ENCODE data around the gene ABR.
A peak's percentile ranks its signal among the peaks of the same experiment; 100 is the strongest.

ABR gene

DNA sequence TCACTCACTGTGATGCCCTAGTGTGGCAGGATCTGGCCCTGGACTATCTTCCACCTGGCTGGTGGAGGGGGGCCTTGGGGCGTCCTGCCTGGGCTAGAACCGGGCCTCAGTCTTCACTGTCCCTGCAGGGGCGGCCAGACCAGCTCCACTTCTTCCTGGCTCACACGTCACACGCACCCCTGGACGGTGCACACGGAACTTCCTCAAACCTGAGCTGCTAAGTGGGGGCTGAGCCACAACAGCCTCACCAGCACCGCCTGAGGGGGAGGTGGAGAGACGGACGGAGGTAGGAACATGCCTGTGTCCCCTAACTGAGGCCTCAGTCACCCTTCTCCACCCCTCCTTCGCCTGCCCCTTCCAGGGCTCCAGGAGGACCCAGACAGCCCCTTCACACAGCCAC is 146.3 kb downstream of the ABR start:
- in situ Hi-C loops (cut with MboI; ENCODE audit: low pct_unique_long_range_greater_than_20kb, low sequenced_read_pairs, unreplicated experiment) = no loop called here
- DNase-seq (ENCODE audit: low spot score) = no peak
- TF ChIP-seq, protein P1, sequence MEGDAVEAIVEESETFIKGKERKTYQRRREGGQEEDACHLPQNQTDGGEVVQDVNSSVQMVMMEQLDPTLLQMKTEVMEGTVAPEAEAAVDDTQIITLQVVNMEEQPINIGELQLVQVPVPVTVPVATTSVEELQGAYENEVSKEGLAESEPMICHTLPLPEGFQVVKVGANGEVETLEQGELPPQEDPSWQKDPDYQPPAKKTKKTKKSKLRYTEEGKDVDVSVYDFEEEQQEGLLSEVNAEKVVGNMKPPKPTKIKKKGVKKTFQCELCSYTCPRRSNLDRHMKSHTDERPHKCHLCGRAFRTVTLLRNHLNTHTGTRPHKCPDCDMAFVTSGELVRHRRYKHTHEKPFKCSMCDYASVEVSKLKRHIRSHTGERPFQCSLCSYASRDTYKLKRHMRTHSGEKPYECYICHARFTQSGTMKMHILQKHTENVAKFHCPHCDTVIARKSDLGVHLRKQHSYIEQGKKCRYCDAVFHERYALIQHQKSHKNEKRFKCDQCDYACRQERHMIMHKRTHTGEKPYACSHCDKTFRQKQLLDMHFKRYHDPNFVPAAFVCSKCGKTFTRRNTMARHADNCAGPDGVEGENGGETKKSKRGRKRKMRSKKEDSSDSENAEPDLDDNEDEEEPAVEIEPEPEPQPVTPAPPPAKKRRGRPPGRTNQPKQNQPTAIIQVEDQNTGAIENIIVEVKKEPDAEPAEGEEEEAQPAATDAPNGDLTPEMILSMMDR (IDR thresholded peaks at IDR 0.05; ENCODE audit: extremely low read depth, insufficient read depth, missing control alignments) = peak; percentile 7

GRCh38 chr17:1032391-1032790 is 147.4 kb downstream of the ABR start:
- in situ Hi-C loops (cut with MboI; ENCODE audit: low pct_unique_long_range_greater_than_20kb, low sequenced_read_pairs, unreplicated experiment) = no loop called here
- TF ChIP-seq, protein P1 (IDR thresholded peaks at IDR 0.05; ENCODE audit: extremely low read depth, insufficient read depth, missing control alignments) = no peak
- no peak for DNase-seq (ENCODE audit: low spot score)

- in situ Hi-C loops (cut with MboI; ENCODE audit: low pct_unique_long_range_greater_than_20kb, low sequenced_read_pairs, unreplicated experiment) = no loop called here
- DNase-seq (ENCODE audit: low spot score) = no peak
Observed at GRCh38 chr17:1031711-1032110, 148.1 kb downstream of the ABR start.

DNA sequence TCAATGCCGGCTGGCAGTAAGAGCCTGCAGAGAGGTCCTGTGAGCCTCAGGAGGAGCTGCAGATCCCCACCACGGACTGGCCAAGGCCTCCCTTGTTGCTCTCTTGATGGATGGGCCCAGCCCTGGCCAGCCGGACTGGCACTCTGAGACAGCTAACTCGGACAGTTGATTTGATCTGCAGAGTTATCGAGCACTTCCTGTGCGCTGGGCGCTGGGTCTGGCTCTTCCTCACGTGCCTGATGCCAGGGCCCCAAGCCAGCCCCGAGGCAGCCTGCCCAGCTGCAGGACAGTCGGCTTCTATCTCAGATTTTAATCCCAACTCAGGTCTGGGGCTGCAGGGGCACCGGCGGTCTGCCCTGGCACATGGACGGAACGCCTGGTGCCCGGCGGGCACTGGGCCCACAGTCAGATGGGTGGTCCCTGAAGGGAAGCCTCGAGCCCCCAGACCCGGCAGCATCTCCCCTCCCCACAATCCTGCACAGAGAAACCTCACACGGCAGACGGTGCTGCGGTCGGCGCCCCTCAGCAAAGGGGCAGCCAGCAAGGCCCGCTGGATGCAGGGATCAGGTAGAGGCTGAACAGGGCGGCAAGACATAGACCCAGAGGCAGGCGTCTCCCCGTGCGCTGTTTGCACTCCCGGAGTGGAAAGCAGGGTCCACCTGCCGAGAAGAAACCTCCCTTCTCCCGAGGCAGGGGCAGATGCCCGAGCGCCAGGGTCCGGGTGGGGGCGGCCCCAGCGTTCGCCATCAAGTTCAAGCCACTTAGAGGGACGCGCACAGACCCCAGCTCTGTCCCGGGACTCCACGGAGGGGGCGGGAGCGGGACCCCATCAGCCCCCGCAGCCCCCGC is 148.9 kb downstream of the ABR start:
- no peak for DNase-seq (ENCODE audit: low spot score)
- in situ Hi-C loops (cut with MboI; ENCODE audit: low pct_unique_long_range_greater_than_20kb, low sequenced_read_pairs, unreplicated experiment) = no loop called here
- TF ChIP-seq, protein P1 (IDR thresholded peaks at IDR 0.05; ENCODE audit: extremely low read depth, insufficient read depth, missing control alignments) = no peak

More at GRCh38 chr17:1031711-1032110, 148.1 kb downstream of the ABR start:
- TF ChIP-seq, protein P1 (IDR thresholded peaks at IDR 0.05; ENCODE audit: extremely low read depth, insufficient read depth, missing control alignments) = no peak

DNA sequence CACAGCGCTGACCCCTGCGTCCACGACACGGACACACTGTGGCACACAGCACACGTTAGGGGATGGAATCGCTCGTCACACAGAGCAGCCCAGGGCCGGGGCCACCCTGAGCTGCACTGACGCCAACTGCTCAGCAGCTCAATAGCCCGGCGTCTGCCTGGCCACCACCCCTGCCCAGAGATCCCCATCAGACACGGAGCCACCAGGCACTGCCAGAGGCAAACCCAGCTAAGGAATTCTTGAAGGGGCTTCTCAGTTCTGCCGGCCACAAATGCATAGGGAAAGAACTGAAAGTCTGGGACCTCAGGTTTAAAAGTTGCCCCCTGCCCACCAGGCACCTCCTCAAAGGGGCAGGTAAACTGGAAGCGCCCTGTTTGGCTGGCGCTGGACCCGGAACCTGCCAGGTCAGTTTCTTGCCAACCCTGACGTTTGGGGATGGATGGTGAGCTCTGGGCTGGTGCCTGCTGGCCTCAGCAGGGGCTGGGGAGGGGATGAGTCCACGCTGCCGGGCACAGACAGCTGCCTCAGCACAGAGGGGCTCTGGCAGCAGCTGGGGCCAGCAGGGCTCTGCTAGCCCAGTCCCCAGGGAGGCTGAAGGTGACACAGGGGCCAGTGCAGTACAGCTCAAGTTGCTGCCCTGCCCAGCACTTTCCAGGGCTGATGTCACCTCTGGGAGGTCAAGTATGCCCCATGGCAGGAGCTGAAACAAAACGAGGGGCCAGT is 149.7 kb downstream of the ABR start:
- TF ChIP-seq, protein P1 (IDR thresholded peaks at IDR 0.05; ENCODE audit: extremely low read depth, insufficient read depth, missing control alignments) = no peak
- no peak for DNase-seq (ENCODE audit: low spot score)
- in situ Hi-C loops (cut with MboI; ENCODE audit: low pct_unique_long_range_greater_than_20kb, low sequenced_read_pairs, unreplicated experiment) = no loop called here

DNA sequence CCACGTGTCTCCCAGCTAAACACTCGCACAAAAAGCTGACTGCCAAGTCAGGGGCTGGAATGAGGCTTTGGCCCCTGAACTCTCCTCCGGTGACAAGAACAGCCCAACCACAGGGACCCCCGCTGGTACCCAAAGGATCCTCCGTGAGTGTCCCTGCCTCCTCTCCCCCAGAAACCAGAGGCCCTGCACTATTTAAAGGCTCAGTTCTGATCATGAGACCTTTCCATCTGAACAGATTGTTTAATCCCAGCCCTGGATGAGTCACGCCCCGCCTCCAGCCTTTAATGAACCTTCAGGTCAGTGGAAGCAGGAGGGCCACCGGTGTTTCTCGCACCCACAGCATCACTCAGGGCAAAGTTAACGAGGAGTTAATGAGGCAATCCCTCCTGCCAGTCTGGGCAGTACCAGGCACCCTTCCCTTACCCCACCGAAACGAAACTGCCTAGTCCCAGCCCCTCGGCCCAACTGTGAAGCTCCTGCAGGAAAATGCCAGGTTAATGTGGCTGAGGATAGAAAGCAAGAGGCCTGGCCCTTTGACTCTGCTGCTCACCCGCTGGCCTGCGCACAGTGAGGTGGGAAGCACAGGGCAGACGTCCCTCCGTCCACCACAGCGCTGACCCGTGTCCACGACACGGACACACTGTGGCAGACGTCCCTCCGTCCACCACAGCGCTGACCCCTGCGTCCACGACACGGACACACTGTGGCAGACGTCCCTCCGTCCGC is 150.4 kb downstream of the ABR start:
- DNase-seq (ENCODE audit: low spot score) = no peak
- TF ChIP-seq, protein P1 (IDR thresholded peaks at IDR 0.05; ENCODE audit: extremely low read depth, insufficient read depth, missing control alignments) = no peak
- in situ Hi-C loops (cut with MboI; ENCODE audit: low pct_unique_long_range_greater_than_20kb, low sequenced_read_pairs, unreplicated experiment) = no loop called here

All from GM13977 (cell line).